HG02678 (cell line): Measurements from ENCODE around the gene GMDS.
A peak's percentile ranks its signal among the peaks of the same experiment; 100 is the strongest.
"Not testable (repeated sequence)": the region's sequence is repeated elsewhere in the genome, so short reads cannot be mapped to it uniquely, and the experiment has no call there.

Experiments used
- ATAC-seq: cut with Tn5 transposase; IDR thresholded peaks from one replicate; pipeline ENCODE4 v1.9.1; 2021; ENCODE audit warnings: mild to moderate bottlenecking, moderate library complexity; ENCODE audit not compliant: unreplicated experiment

Gene GMDS

GRCh38 chr6:1762203-1762602 is 483.2 kb downstream of the GMDS start:
- no peak for ATAC-seq

GRCh38 chr6:1761477-1761877 is 483.9 kb downstream of the GMDS start:
- ATAC-seq: no peak

GRCh38 chr6:1760876-1761275 is 484.5 kb downstream of the GMDS start:
- ATAC-seq: no peak

GRCh38 chr6:1759870-1760269 is 485.5 kb downstream of the GMDS start:
- ATAC-seq: no peak

GRCh38 chr6:1758076-1758679 is 487.2 kb downstream of the GMDS start:
- no peak for ATAC-seq

GRCh38 chr6:1757131-1757530 is 488.3 kb downstream of the GMDS start:
- no peak for ATAC-seq

- ATAC-seq: no peak
These were observed 488.8 kb downstream of the GMDS start for GRCh38 chr6:1756472-1757129.

- not testable (repeated sequence) for ATAC-seq
These were observed 494.3 kb downstream of the GMDS start for GRCh38 chr6:1751063-1751462.

- ATAC-seq: no peak
These were observed 496.4 kb downstream of the GMDS start for GRCh38 chr6:1749041-1749440.

GRCh38 chr6:1747531-1747930 is 497.9 kb downstream of the GMDS start:
- no peak for ATAC-seq

- ATAC-seq: no peak
These were observed 498.4 kb downstream of the GMDS start for GRCh38 chr6:1747003-1747402.

GRCh38 chr6:1745814-1746213 is 499.6 kb downstream of the GMDS start:
- no peak for ATAC-seq

GRCh38 chr6:1744543-1744942 is 500.9 kb downstream of the GMDS start:
- no peak for ATAC-seq

GRCh38 chr6:1739680-1740079 is 505.7 kb downstream of the GMDS start:
- ATAC-seq: peak; percentile 85

- peak; percentile 34 for ATAC-seq
These were observed 506.2 kb downstream of the GMDS start for GRCh38 chr6:1739220-1739619.

- ATAC-seq: no peak
These were observed 506.8 kb downstream of the GMDS start for GRCh38 chr6:1738558-1739081.

GRCh38 chr6:1737463-1738311 is 507.7 kb downstream of the GMDS start:
- ATAC-seq: no peak

- no peak for ATAC-seq
These were observed 508.9 kb downstream of the GMDS start for GRCh38 chr6:1736346-1737105.

GRCh38 chr6:1735239-1735803 is 510.1 kb downstream of the GMDS start:
- ATAC-seq: no peak

GRCh38 chr6:1730882-1731281 is 514.5 kb downstream of the GMDS start:
- no peak for ATAC-seq

- no peak for ATAC-seq
These were observed 515.7 kb downstream of the GMDS start for GRCh38 chr6:1729750-1730140.
